ENCODE measurements around the gene CD79B. TPM values are rescaled to one million over a fixed set of nuclear protein-coding genes. Genes with fewer than 3 reads are reported as not detected.

Gene CD79B
- total and polyA plus RNA-seq, 2 of the 13 experiments (the other 11 are each of a cell fraction or from before 2014, with no cell fraction given): not detected

- Histone ChIP-seq H4K20me1 (ENCODE audit: insufficient read depth, low read length) (no peaks in the 10 kb centered on the region; the same call in 1 of the 2 replicates), H3K27me3 (ENCODE audit: control insufficient read depth in 1 of 2, insufficient read depth in 2 of 2, low read length in 2 of 2) (peaks cover 19 to 81% of the 10 kb centered on the region in 2 experiments), H3K4me2 (ENCODE audit: low read depth, low read length) (peak overlapping the region; percentile 10; the same call in 1 of the 2 replicates), H3K79me2 (ENCODE audit: insufficient read depth, low read length) (no peaks in the 10 kb centered on the region), H3K27ac (ENCODE audit: extremely low read length, insufficient read depth, low read length) (no peak overlapping the region), H2AFZ (ENCODE audit: low read length) (no peak overlapping the region), H3K9ac (ENCODE audit: insufficient read depth, low read depth, low read length) (no peak overlapping the region), H3K4me3 (replicated peaks in 1 of 3; ENCODE audit: insufficient read depth in 1 of 3, low read depth in 2 of 3, low read length in 3 of 3) (no peak overlapping the region; a peak in 1 of 6 replicates), H3K36me3 (replicated peaks in 1 of 2; ENCODE audit: control insufficient read depth in 1 of 2, insufficient read depth in 2 of 2, low read length in 2 of 2) (no peaks in the 10 kb centered on the region), H3K4me1 (ENCODE audit: insufficient read depth, low read length) (peaks cover 21% of the 10 kb centered on the region), H3K9me3 (ENCODE audit: low read length) (no peaks in the 10 kb centered on the region)
- WGBS (ENCODE audit: low lambda C conversion rate): 43% methylated on average over 17 of the region's 24 CpGs
- CTCF ChIA-PET (ENCODE audit: low intra/inter-chr PET ratio, low total read pairs): no interaction called here
- BruUV-seq (replicated peaks): no TSS peak
- POLR2A ChIA-PET: no interaction called here
- in situ Hi-C loops (cut with HindIII; ENCODE audit: extremely low pct_ligation_motif_present, low pct_unique_long_range_greater_than_20kb) (loop anchor here (10.0 kb wide), 1 partner anchor 205 kb away; the partner anchor contains the start of gene ERN1), intact Hi-C loops (cut with micrococcal nuclease; ENCODE audit: unreplicated experiment) (no loop called here)
- ATAC-seq (peak; percentile 65), FAIRE-seq (no peak), DNase-seq (ENCODE audit: low spot score) (no peak)
- TF ChIP-seq ZNF768 (CRISPR knock-in tag; IDR thresholded peaks at IDR 0.05) (no peak), ZSCAN21 (CRISPR knock-in tag; IDR thresholded peaks at IDR 0.05; ENCODE audit: borderline replicate concordance) (no peak), BCL6 (CRISPR knock-in tag; IDR thresholded peaks at IDR 0.05) (peak; percentile 60; the same call in 1 of the 2 replicates), ZNF644 (CRISPR knock-in tag; IDR thresholded peaks at IDR 0.05; ENCODE audit: low read depth) (no peak), ETV6 (CRISPR knock-in tag; conservative IDR thresholded peaks at IDR 0.05) (no peak), PCBP2 (optimal IDR thresholded peaks at IDR 0.05; ENCODE audit: low read depth, low read length, poor library complexity, severe bottlenecking) (no peak), MLX (CRISPR knock-in tag; IDR thresholded peaks at IDR 0.05) (no peak), ZFP37 (CRISPR knock-in tag; IDR thresholded peaks at IDR 0.05; ENCODE audit: borderline replicate concordance) (no peak), REXO4 (CRISPR knock-in tag; IDR thresholded peaks at IDR 0.05; ENCODE audit: borderline replicate concordance) (no peak), ZNF276 (CRISPR knock-in tag; IDR thresholded peaks at IDR 0.05; ENCODE audit: low read depth) (no peak), DR1 (CRISPR knock-in tag; IDR thresholded peaks at IDR 0.05) (no peak), SRSF9 (IDR thresholded peaks at IDR 0.05; ENCODE audit: borderline replicate concordance, insufficient read depth, low read depth, low read length, poor library complexity, severe bottlenecking) (no peak)
- TF ChIP-seq, protein P1, sequence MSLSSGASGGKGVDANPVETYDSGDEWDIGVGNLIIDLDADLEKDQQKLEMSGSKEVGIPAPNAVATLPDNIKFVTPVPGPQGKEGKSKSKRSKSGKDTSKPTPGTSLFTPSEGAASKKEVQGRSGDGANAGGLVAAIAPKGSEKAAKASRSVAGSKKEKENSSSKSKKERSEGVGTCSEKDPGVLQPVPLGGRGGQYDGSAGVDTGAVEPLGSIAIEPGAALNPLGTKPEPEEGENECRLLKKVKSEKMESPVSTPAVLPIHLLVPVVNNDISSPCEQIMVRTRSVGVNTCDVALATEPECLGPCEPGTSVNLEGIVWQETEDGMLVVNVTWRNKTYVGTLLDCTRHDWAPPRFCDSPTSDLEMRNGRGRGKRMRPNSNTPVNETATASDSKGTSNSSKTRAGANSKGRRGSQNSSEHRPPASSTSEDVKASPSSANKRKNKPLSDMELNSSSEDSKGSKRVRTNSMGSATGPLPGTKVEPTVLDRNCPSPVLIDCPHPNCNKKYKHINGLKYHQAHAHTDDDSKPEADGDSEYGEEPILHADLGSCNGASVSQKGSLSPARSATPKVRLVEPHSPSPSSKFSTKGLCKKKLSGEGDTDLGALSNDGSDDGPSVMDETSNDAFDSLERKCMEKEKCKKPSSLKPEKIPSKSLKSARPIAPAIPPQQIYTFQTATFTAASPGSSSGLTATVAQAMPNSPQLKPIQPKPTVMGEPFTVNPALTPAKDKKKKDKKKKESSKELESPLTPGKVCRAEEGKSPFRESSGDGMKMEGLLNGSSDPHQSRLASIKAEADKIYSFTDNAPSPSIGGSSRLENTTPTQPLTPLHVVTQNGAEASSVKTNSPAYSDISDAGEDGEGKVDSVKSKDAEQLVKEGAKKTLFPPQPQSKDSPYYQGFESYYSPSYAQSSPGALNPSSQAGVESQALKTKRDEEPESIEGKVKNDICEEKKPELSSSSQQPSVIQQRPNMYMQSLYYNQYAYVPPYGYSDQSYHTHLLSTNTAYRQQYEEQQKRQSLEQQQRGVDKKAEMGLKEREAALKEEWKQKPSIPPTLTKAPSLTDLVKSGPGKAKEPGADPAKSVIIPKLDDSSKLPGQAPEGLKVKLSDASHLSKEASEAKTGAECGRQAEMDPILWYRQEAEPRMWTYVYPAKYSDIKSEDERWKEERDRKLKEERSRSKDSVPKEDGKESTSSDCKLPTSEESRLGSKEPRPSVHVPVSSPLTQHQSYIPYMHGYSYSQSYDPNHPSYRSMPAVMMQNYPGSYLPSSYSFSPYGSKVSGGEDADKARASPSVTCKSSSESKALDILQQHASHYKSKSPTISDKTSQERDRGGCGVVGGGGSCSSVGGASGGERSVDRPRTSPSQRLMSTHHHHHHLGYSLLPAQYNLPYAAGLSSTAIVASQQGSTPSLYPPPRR (CRISPR knock-in tag; IDR thresholded peaks at IDR 0.05; ENCODE audit: borderline replicate concordance): no peak
- TF ChIP-seq, protein P2, sequence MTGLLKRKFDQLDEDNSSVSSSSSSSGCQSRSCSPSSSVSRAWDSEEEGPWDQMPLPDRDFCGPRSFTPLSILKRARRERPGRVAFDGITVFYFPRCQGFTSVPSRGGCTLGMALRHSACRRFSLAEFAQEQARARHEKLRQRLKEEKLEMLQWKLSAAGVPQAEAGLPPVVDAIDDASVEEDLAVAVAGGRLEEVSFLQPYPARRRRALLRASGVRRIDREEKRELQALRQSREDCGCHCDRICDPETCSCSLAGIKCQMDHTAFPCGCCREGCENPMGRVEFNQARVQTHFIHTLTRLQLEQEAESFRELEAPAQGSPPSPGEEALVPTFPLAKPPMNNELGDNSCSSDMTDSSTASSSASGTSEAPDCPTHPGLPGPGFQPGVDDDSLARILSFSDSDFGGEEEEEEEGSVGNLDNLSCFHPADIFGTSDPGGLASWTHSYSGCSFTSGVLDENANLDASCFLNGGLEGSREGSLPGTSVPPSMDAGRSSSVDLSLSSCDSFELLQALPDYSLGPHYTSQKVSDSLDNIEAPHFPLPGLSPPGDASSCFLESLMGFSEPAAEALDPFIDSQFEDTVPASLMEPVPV (CRISPR knock-in tag; IDR thresholded peaks at IDR 0.05): 0 out of 2 replicates have a peak, but pooled peaks have one; percentile 32
These were observed 2.0 kb downstream of the CD79B start for GRCh38 chr17:63929860-63930766.
